Prostate gland (tissue), 2 donors: ENCODE data around the gene MRPL51. TPM values are rescaled to one million over a fixed set of nuclear protein-coding genes. Genes with fewer than 3 reads are reported as not detected.

ENCODE experiments used
- DNase-seq: peaks from one replicate; pipeline ENCODE4 v3.0.0-alpha.2; 2019; ENCODE audit warnings: low spot score
- H3K27ac ChIP-seq, 2 donors: fragments of 200-600 bp; sonication (generic); 2 replicates each; pipeline ENCODE4 v1.5.1; 2017 to 2019
- H3K27me3 ChIP-seq: fragments of 200-600 bp; sonication (generic); replicated peaks from 2 replicates; pipeline ENCODE4 v1.5.1; 2019; ENCODE audit not compliant: insufficient read depth
- H3K36me3 ChIP-seq, 2 donors: fragments of 200-600 bp; sonication (generic); 1 replicate in 1 of 2; 2 replicates in 1 of 2; pipeline versions ENCODE4 v1.5.1 to v1.8.1; 2017 to 2019
- H3K4me1 ChIP-seq: fragments of 200-600 bp; sonication (generic); replicated peaks from 2 replicates; pipeline ENCODE4 v1.5.1; 2019
- H3K4me3 ChIP-seq, 2 donors: fragments of 200-600 bp; sonication (generic); 2 replicates each; pipeline ENCODE4 v1.5.1; 2017 to 2019
- H3K9me3 ChIP-seq: fragments of 200-600 bp; sonication (generic); 2 replicates; pipeline ENCODE4 v1.5.1; 2017
- POLR2A ChIP-seq: fragments of 450-650 bp; IDR thresholded peaks from one replicate; pipeline ENCODE4 v1.6.1; 2016; ENCODE audit warnings: antibody characterized with exemption, mild to moderate bottlenecking
- POLR2AphosphoS5 ChIP-seq: sonication (generic); formaldehyde crosslinking; IDR thresholded peaks from one replicate; pipeline ENCODE4 v1.6.1; 2017; ENCODE audit warnings: antibody characterized with exemption
- WGBS: methylation state at CpG from one replicate; pipeline ENCODE4 v1.1.5; 2018; 5-methylcytosine and 5-hydroxymethylcytosine counted together
- intact Hi-C: fragments of 100-400 bp; cut with DNase I; formaldehyde crosslinking; loops from one replicate; pipeline ENCODE4 v1.14.2; 2022
- total RNA-seq, 2 donors: library from RNA; depleted of rRNA; stranded (reverse); fragments of >200 nt; gene quantifications; one replicate each; pipeline ENCODE4 v1.1.0, GENCODE V29; 2016
- TF ChIP-seq, protein P1 (sequence below), 4 experiments: fragments of 200-600 bp in 2 of 4; fragments of 450-650 bp in 2 of 4; sonication (generic) in 2 of 4; IDR thresholded peaks; 1 replicate in 3 of 4; 2 replicates in 1 of 4; pipeline ENCODE4 v1.5.1; 2016 to 2019; ENCODE audit warnings: antibody characterized with exemption in 4 of 4, mild to moderate bottlenecking in 2 of 4, moderate library complexity in 2 of 4

The MRPL51 gene
- total RNA-seq, 2 donors from 2014 or later = 70.3 to 80.2 TPM

DNA sequence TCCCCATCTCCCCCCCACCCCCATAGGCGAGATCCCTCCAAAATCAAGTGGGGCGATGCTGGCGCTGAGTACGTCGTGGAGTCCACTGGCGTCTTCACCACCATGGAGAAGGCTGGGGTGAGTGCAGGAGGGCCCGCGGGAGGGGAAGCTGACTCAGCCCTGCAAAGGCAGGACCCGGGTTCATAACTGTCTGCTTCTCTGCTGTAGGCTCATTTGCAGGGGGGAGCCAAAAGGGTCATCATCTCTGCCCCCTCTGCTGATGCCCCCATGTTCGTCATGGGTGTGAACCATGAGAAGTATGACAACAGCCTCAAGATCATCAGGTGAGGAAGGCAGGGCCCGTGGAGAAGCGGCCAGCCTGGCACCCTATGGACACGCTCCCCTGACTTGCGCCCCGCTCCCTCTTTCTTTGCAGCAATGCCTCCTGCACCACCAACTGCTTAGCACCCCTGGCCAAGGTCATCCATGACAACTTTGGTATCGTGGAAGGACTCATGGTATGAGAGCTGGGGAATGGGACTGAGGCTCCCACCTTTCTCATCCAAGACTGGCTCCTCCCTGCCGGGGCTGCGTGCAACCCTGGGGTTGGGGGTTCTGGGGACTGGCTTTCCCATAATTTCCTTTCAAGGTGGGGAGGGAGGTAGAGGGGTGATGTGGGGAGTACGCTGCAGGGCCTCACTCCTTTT, 44.0 kb upstream of the MRPL51 start:
- H3K27me3 ChIP-seq = no peaks in the 10 kb centered on the region
- WGBS = 60% methylated on average over 19 of the region's 19 CpGs
- DNase-seq = no peak
- intact Hi-C loops = loop anchor here (5.0 kb wide), 1 partner anchor 210 kb away; no protein-coding TSS in a partner anchor
- TF ChIP-seq, protein P1, sequence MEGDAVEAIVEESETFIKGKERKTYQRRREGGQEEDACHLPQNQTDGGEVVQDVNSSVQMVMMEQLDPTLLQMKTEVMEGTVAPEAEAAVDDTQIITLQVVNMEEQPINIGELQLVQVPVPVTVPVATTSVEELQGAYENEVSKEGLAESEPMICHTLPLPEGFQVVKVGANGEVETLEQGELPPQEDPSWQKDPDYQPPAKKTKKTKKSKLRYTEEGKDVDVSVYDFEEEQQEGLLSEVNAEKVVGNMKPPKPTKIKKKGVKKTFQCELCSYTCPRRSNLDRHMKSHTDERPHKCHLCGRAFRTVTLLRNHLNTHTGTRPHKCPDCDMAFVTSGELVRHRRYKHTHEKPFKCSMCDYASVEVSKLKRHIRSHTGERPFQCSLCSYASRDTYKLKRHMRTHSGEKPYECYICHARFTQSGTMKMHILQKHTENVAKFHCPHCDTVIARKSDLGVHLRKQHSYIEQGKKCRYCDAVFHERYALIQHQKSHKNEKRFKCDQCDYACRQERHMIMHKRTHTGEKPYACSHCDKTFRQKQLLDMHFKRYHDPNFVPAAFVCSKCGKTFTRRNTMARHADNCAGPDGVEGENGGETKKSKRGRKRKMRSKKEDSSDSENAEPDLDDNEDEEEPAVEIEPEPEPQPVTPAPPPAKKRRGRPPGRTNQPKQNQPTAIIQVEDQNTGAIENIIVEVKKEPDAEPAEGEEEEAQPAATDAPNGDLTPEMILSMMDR (IDR thresholded peaks at IDR 0.05) = no peak
- TF ChIP-seq POLR2AphosphoS5 (no peak), POLR2A (no peak)
- H3K27ac ChIP-seq = peak overlapping the region; percentile 65 to 90
- H3K4me3 ChIP-seq = no peak overlapping the region
- H3K9me3 ChIP-seq = no peaks in the 10 kb centered on the region
- H3K36me3 ChIP-seq = peaks cover 0 to 5% of the 10 kb centered on the region in 2 donors
- peaks cover 12% of the 10 kb centered on the region for H3K4me1 ChIP-seq

DNA sequence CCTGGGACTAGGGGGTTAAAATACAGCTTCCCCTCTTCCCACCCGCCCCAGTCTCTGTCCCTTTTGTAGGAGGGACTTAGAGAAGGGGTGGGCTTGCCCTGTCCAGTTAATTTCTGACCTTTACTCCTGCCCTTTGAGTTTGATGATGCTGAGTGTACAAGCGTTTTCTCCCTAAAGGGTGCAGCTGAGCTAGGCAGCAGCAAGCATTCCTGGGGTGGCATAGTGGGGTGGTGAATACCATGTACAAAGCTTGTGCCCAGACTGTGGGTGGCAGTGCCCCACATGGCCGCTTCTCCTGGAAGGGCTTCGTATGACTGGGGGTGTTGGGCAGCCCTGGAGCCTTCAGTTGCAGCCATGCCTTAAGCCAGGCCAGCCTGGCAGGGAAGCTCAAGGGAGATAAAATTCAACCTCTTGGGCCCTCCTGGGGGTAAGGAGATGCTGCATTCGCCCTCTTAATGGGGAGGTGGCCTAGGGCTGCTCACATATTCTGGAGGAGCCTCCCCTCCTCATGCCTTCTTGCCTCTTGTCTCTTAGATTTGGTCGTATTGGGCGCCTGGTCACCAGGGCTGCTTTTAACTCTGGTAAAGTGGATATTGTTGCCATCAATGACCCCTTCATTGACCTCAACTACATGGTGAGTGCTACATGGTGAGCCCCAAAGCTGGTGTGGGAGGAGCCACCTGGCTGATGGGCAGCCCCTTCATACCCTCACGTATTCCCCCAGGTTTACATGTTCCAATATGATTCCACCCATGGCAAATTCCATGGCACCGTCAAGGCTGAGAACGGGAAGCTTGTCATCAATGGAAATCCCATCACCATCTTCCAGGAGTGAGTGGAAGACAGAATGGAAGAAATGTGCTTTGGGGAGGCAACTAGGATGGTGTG, 43.1 kb upstream of the MRPL51 start:
- intact Hi-C loops = loop anchor here (1.0 to 5.0 kb wide), 3 partner anchors 43 to 209 kb away; partner anchors contain the start of gene MRPL51
- no peaks in the 10 kb centered on the region for H3K9me3 ChIP-seq
- DNase-seq = no peak
- TF ChIP-seq, protein P1 (IDR thresholded peaks at IDR 0.05) = no peak
- no peak for TF ChIP-seq POLR2AphosphoS5
- no peak for TF ChIP-seq POLR2A
- WGBS = 37% methylated on average over 10 of the region's 10 CpGs
- H3K4me3 ChIP-seq = peak overlapping the region; percentile 67 to 90
- H3K27ac ChIP-seq = peak overlapping the region; percentile 90 to 93
- H3K27me3 ChIP-seq = no peaks in the 10 kb centered on the region
- peaks cover 0 to 5% of the 10 kb centered on the region in 2 donors for H3K36me3 ChIP-seq
- peaks cover 12% of the 10 kb centered on the region for H3K4me1 ChIP-seq

- Histone ChIP-seq H3K36me3 (peaks cover 3 to 9% of the 10 kb centered on the region in 2 donors), H3K27me3 (no peaks in the 10 kb centered on the region), H3K4me1 (peaks cover 12% of the 10 kb centered on the region), H3K9me3 (no peaks in the 10 kb centered on the region), H3K4me3 (peak overlapping the region; percentile 67 to 90), H3K27ac (peak overlapping the region; percentile 90 to 93)
- 0% methylated on average over 6 of the region's 6 CpGs for WGBS
- intact Hi-C loops = loop anchor here (1.0 to 5.0 kb wide), 3 partner anchors 43 to 208 kb away; partner anchors contain the start of gene MRPL51
- no peak for DNase-seq
- TF ChIP-seq POLR2A (no peak), POLR2AphosphoS5 (no peak)
- TF ChIP-seq, protein P1 (IDR thresholded peaks at IDR 0.05) = no peak
These were observed 42.6 kb upstream of the MRPL51 start for GRCh38 chr12:6535697-6535946.

DNA sequence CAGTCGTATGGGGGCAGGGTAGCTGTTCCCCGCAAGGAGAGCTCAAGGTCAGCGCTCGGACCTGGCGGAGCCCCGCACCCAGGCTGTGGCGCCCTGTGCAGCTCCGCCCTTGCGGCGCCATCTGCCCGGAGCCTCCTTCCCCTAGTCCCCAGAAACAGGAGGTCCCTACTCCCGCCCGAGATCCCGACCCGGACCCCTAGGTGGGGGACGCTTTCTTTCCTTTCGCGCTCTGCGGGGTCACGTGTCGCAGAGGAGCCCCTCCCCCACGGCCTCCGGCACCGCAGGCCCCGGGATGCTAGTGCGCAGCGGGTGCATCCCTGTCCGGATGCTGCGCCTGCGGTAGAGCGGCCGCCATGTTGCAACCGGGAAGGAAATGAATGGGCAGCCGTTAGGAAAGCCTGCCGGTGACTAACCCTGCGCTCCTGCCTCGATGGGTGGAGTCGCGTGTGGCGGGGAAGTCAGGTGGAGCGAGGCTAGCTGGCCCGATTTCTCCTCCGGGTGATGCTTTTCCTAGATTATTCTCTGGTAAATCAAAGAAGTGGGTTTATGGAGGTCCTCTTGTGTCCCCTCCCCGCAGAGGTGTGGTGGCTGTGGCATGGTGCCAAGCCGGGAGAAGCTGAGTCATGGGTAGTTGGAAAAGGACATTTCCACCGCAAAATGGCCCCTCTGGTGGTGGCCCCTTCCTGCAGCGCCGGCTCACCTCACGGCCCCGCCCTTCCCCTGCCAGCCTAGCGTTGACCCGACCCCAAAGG, 42.1 kb upstream of the MRPL51 start:
- peak; percentile 60 for DNase-seq
- Histone ChIP-seq H3K4me1 (peaks cover 12% of the 10 kb centered on the region), H3K9me3 (no peaks in the 10 kb centered on the region), H3K36me3 (peaks cover 4 to 12% of the 10 kb centered on the region in 2 donors), H3K27ac (peak overlapping the region; percentile 90 to 93), H3K4me3 (peak overlapping the region; percentile 67 to 90), H3K27me3 (no peaks in the 10 kb centered on the region)
- intact Hi-C loops = loop anchor here (1.0 to 5.0 kb wide), 3 partner anchors 42 to 208 kb away; partner anchors contain the start of gene MRPL51
- TF ChIP-seq, protein P1 (IDR thresholded peaks at IDR 0.05) = peak in 2 of 4 experiments; percentile 3 to 5
- TF ChIP-seq POLR2AphosphoS5 (peak; percentile 64), POLR2A (peak; percentile 48)
- WGBS = under 1% methylated on average over 46 of the region's 52 CpGs
